ENCODE results near the gene HHAT. TPM values are rescaled to one million over a fixed set of nuclear protein-coding genes. Genes with fewer than 3 reads are reported as not detected.

Gene HHAT
- total and polyA plus RNA-seq, 9 of the 15 experiments (the other 6 are each of a cell fraction or from before 2014, with no cell fraction given): 0.07 to 0.16 (median 0.13) TPM; not detected in 1

GRCh38 chr1:210674151-210674550, 345.4 kb downstream of the HHAT start (continued):
- TF ChIP-seq MEF2D (tag; conservative IDR thresholded peaks at IDR 0.05; ENCODE audit: low read depth): no peak

- Histone ChIP-seq H3K27ac (ENCODE audit: extremely low read depth, low read depth, low read length) (no peak overlapping the region), H3K27me3 (ENCODE audit: control insufficient read depth in 2 of 2, insufficient read depth in 2 of 2, low read length in 2 of 2) (peaks cover 2 to 14% of the 10 kb centered on the region in 2 experiments; a peak in 1 of 5 replicates), H2AFZ (ENCODE audit: low read depth, low read length) (no peak overlapping the region), H3K4me2 (ENCODE audit: insufficient read depth, low read length) (no peak overlapping the region), H3K79me2 (ENCODE audit: control insufficient read depth, insufficient read depth, low read length) (no peaks in the 10 kb centered on the region), H4K20me1 (replicated peaks; ENCODE audit: control insufficient read depth, insufficient read depth, low read length) (no peaks in the 10 kb centered on the region), H3K9me3 (replicated peaks; ENCODE audit: control insufficient read depth, insufficient read depth, low read depth, low read length) (no peaks in the 10 kb centered on the region), H3K9ac (ENCODE audit: insufficient read depth in 1 of 2, low read depth in 2 of 2, low read length in 2 of 2) (no peak overlapping the region), H3K4me3 (no peak overlapping the region), H3K9me1 (ENCODE audit: control insufficient read depth, insufficient read depth, low read length) (no peaks in the 10 kb centered on the region), H3K36me3 (ENCODE audit: control insufficient read depth, insufficient read depth, low read length) (no peaks in the 10 kb centered on the region), H3K4me1 (replicated peaks in 1 of 2; ENCODE audit: control insufficient read depth in 2 of 2, insufficient read depth in 2 of 2, low read length in 2 of 2) (no peaks in the 10 kb centered on the region)
- DNase-seq (ENCODE audit: extremely low read depth in 1 of 4, low spot score in 3 of 4) (no peak), FAIRE-seq (no peak), ATAC-seq (no peak)
- CTCF ChIA-PET (ENCODE audit: low intra/inter-chr PET ratio): no interaction called here
- in situ Hi-C loops (cut with MboI) (no loop called here), intact Hi-C loops (cut with micrococcal nuclease) (no loop called here)
- POLR2A ChIA-PET: no interaction called here
- WGBS (ENCODE audit: insufficient coverage, low coverage, missing lambda C conversion rate): 0% methylated on average over 3 of the region's 3 CpGs
- no peak for TF ChIP-seq SREBF1 (IDR thresholded peaks at IDR 0.05; ENCODE audit: borderline replicate concordance, low read depth, low read length)
- TF ChIP-seq ESRRB (CRISPR knock-in tag; IDR thresholded peaks at IDR 0.05; ENCODE audit: borderline replicate concordance): no peak
- TF ChIP-seq MAFG (tag; conservative IDR thresholded peaks at IDR 0.05): peak; percentile 58
- TF ChIP-seq TSHZ1 (CRISPR knock-in tag; IDR thresholded peaks at IDR 0.05): no peak
- TF ChIP-seq C11orf30 (IDR thresholded peaks at IDR 0.05; ENCODE audit: low read depth): peak; percentile 61; the same call in 1 of the 2 replicates
- peak; percentile 48; the same call in 1 of the 2 replicates for TF ChIP-seq MAFK (IDR thresholded peaks at IDR 0.05; ENCODE audit: low read length)
- peak; percentile 60 for TF ChIP-seq MAFF (IDR thresholded peaks at IDR 0.05; ENCODE audit: low read length)
- TF ChIP-seq ZNF316 (IDR thresholded peaks at IDR 0.05): peak; percentile 84
- BruUV-seq (replicated peaks): no TSS peak
Measured at GRCh38 chr1:210676539-210676938, 347.8 kb downstream of the HHAT start.
